IMR-90 (cell line): Measurements from ENCODE around the gene IQCM. TPM values are rescaled to one million over a fixed set of nuclear protein-coding genes. Genes with fewer than 3 reads are reported as not detected.

ENCODE experiments used
- ATAC-seq: fragments of 200-7000 bp; cut with Tn5 transposase; 2 replicates; pipeline ENCODE4 v1.9.1; 2020; ENCODE audit warnings: low read depth, mild to moderate bottlenecking, moderate library complexity
- BruUV-seq: library from RNA; stranded (reverse); fragments of 400-500 nt; replicated peaks from 2 replicates; lab custom pipeline; 2021; lab: Mats Ljungman, UMichigan
- CTCF ChIA-PET: fragments of 300-600 bp; formaldehyde crosslinking; extraction: SDS; loops from one replicate; lab custom pipeline; 2021; ENCODE audit warnings: antibody characterized with exemption; lab: Yijun Ruan, JAX
- POLR2A ChIA-PET: fragments of 300-600 bp; sonication (Branson Sonifier 250); formaldehyde crosslinking; loops from one replicate; lab custom pipeline; 2022; ENCODE audit warnings: antibody characterized with exemption; ENCODE audit not compliant: unreplicated experiment; lab: Charles Lee
- DNase-seq: peaks from one replicate; pipeline ENCODE4 v3.0.0; 2013
- H2AFZ ChIP-seq: replicated peaks from 2 replicates; pipeline ENCODE3; 2013; ENCODE audit warnings: low read length, mild to moderate bottlenecking; ENCODE audit not compliant: poor library complexity
- H2AK5ac ChIP-seq: 2 replicates; pipeline ENCODE4 v1.6.1; 2013; ENCODE audit warnings: low read depth, low read length, inconsistent platforms
- H2AK9ac ChIP-seq: replicated peaks from 2 replicates; pipeline ENCODE3; 2013; ENCODE audit warnings: mild to moderate bottlenecking, low read depth, low read length, moderate library complexity; ENCODE audit not compliant: poor library complexity
- H2BK120ac ChIP-seq: 2 replicates; pipeline ENCODE4 v1.6.1; 2013; ENCODE audit warnings: low read depth, low read length, inconsistent platforms
- H2BK15ac ChIP-seq: 3 replicates; pipeline ENCODE4 v1.6.1; 2013; ENCODE audit warnings: low read depth, low read length, inconsistent platforms
- H2BK20ac ChIP-seq: 2 replicates; pipeline ENCODE4 v1.6.1; 2013; ENCODE audit warnings: low read depth, mild to moderate bottlenecking, inconsistent platforms, low read length, moderate library complexity
- H2BK5ac ChIP-seq: 2 replicates; pipeline ENCODE4 v1.6.1; 2013; ENCODE audit warnings: mild to moderate bottlenecking, low read depth, low read length, inconsistent platforms; ENCODE audit not compliant: poor library complexity, severe bottlenecking
- H3K14ac ChIP-seq: replicated peaks from 2 replicates; pipeline ENCODE4 v1.6.1; 2013; ENCODE audit warnings: low read depth, low read length, inconsistent platforms
- H3K18ac ChIP-seq: 2 replicates; pipeline ENCODE4 v1.6.1; 2013; ENCODE audit warnings: low read depth, low read length, control low read depth
- H3K23ac ChIP-seq: 2 replicates; pipeline ENCODE4 v1.6.1; 2013; ENCODE audit warnings: low read depth, low read length, inconsistent platforms
- H3K27ac ChIP-seq: 2 replicates; pipeline ENCODE4 v1.5.1; 2013; ENCODE audit warnings: mild to moderate bottlenecking, control low read depth, low read length; ENCODE audit not compliant: insufficient read depth
- H3K27me3 ChIP-seq: 2 replicates; pipeline ENCODE4 v1.6.1; 2013; ENCODE audit warnings: low read length; ENCODE audit not compliant: control insufficient read depth, insufficient read depth
- H3K36me3 ChIP-seq: 2 replicates; pipeline ENCODE4 v1.6.1; 2013; ENCODE audit warnings: low read length, mixed read lengths; ENCODE audit not compliant: control insufficient read depth, insufficient read depth
- H3K4ac ChIP-seq: 2 replicates; pipeline ENCODE4 v1.6.1; 2013; ENCODE audit warnings: low read depth, low read length, inconsistent platforms
- H3K4me1 ChIP-seq: 2 replicates; pipeline ENCODE4 v1.6.1; 2013; ENCODE audit warnings: low read length, mixed read lengths; ENCODE audit not compliant: control insufficient read depth, insufficient read depth
- H3K4me2 ChIP-seq: 2 replicates; pipeline ENCODE4 v1.6.1; 2013; ENCODE audit warnings: low read depth, mild to moderate bottlenecking, control low read depth, low read length, moderate library complexity
- H3K4me3 ChIP-seq: 2 replicates; pipeline ENCODE4 v1.5.1; 2013; ENCODE audit warnings: low read depth, mild to moderate bottlenecking, control low read depth, low read length, moderate library complexity; ENCODE audit not compliant: insufficient read depth
- H3K56ac ChIP-seq: 2 replicates; pipeline ENCODE4 v1.6.1; 2013; ENCODE audit warnings: low read length, inconsistent platforms; ENCODE audit not compliant: insufficient read depth; ENCODE audit errors: extremely low read depth
- H3K79me1 ChIP-seq, 2 experiments: 2 replicates each; pipeline ENCODE4 v1.6.1; 2013; ENCODE audit warnings: low read length in 2 of 2, inconsistent platforms in 1 of 2, low read depth in 1 of 2
- H3K9ac ChIP-seq: 2 replicates; pipeline ENCODE4 v1.6.1; 2013; ENCODE audit warnings: low read depth, low read length, control low read depth
- H3K9me1 ChIP-seq: 2 replicates; pipeline ENCODE4 v1.6.1; 2013; ENCODE audit warnings: low read length, inconsistent platforms; ENCODE audit not compliant: insufficient read depth
- H3K9me3 ChIP-seq: 2 replicates; pipeline ENCODE4 v1.6.1; 2013; ENCODE audit warnings: low read length; ENCODE audit not compliant: control insufficient read depth, insufficient read depth
- H4K20me1 ChIP-seq: 2 replicates; pipeline ENCODE4 v1.6.1; 2013; ENCODE audit warnings: low read length, inconsistent platforms; ENCODE audit not compliant: insufficient read depth
- H4K5ac ChIP-seq: 2 replicates; pipeline ENCODE4 v1.6.1; 2013; ENCODE audit warnings: mild to moderate bottlenecking, low read depth, low read length, control low read depth
- H4K8ac ChIP-seq, 2 experiments: 2 replicates each; pipeline ENCODE4 v1.6.1; 2013; ENCODE audit warnings: low read depth in 2 of 2, low read length in 2 of 2, control low read depth in 1 of 2, inconsistent platforms in 1 of 2
- H4K91ac ChIP-seq: 2 replicates; pipeline ENCODE4 v1.6.1; 2013; ENCODE audit warnings: low read depth, low read length, inconsistent platforms; ENCODE audit not compliant: insufficient read depth
- BHLHE40 ChIP-seq: fragments of 150-350 bp; IDR thresholded peaks from 2 replicates; pipeline ENCODE4 v1.6.1; 2016; ENCODE audit warnings: mild to moderate bottlenecking, low read depth, low read length
- CEBPB ChIP-seq: IDR thresholded peaks from 2 replicates; pipeline ENCODE4 v1.6.1; 2012; ENCODE audit warnings: low read depth, low read length, improper control_type of control experiment
- CHD1 ChIP-seq: IDR thresholded peaks from 2 replicates; pipeline ENCODE4 v1.6.1; 2012; ENCODE audit warnings: low read depth, low read length, improper control_type of control experiment
- CTCF ChIP-seq: conservative IDR thresholded peaks from 2 replicates; pipeline ENCODE4 v1.5.1; 2012; ENCODE audit warnings: mild to moderate bottlenecking, low read depth, low read length, improper control_type of control experiment
- ELK1 ChIP-seq: fragments of 150-350 bp; IDR thresholded peaks from 2 replicates; pipeline ENCODE4 v1.6.1; 2016; ENCODE audit warnings: low read depth, mild to moderate bottlenecking, low read length, moderate library complexity, borderline replicate concordance
- FOS ChIP-seq: fragments of 150-350 bp; IDR thresholded peaks from 2 replicates; pipeline ENCODE4 v1.6.1; 2016; ENCODE audit warnings: low read depth, low read length
- MAZ ChIP-seq: IDR thresholded peaks from 2 replicates; pipeline ENCODE4 v1.6.1; 2012; ENCODE audit warnings: low read depth, mild to moderate bottlenecking, low read length, improper control_type of control experiment, moderate library complexity, borderline replicate concordance
- NFE2L2 ChIP-seq: fragments of 150-350 bp; IDR thresholded peaks from 2 replicates; pipeline ENCODE4 v1.6.1; 2016; ENCODE audit warnings: low read depth, mild to moderate bottlenecking, low read length
- RCOR1 ChIP-seq: IDR thresholded peaks from 2 replicates; pipeline ENCODE4 v1.6.1; 2012; ENCODE audit warnings: mild to moderate bottlenecking, low read length, improper control_type of control experiment; ENCODE audit not compliant: insufficient replicate concordance
- RFX5 ChIP-seq: IDR thresholded peaks from 2 replicates; pipeline ENCODE4 v1.8.0; 2012; ENCODE audit warnings: low read depth, mild to moderate bottlenecking, low read length, moderate library complexity
- WGBS, 2 experiments: methylation state at CpG; one replicate each; pipeline versions ENCODE4 v1.1.5 to v1.1.7; 2013; ENCODE audit warnings: missing lambda C conversion rate in 2 of 2; ENCODE audit not compliant: insufficient read length in 1 of 2; ENCODE audit errors: extremely low coverage in 2 of 2; 5-methylcytosine and 5-hydroxymethylcytosine counted together
- dilution Hi-C: fragments of 300-500 bp; cut with HindIII; formaldehyde crosslinking; loops from one replicate; pipeline ENCODE4 v1.14.3; 2018; ENCODE audit warnings: low sequenced_read_pairs; ENCODE audit not compliant: unreplicated experiment
- in situ Hi-C: fragments of 300-500 bp; cut with MboI; formaldehyde crosslinking; loops from 3 replicates; pipeline ENCODE4 v1.14.3; 2019; ENCODE audit warnings: low sequenced_read_pairs, inconsistent platforms, mixed read lengths
- intact Hi-C: fragments of 100-400 bp; cut with micrococcal nuclease; formaldehyde crosslinking; loops from 2 replicates; pipeline ENCODE4 v1.10.0; 2022
- polyA plus RNA-seq, 3 experiments: library from polyadenylated mRNA; depleted of rRNA; stranded (reverse); fragments of >200 nt; gene quantifications; 2 replicates each; pipeline ENCODE4 v1.2.3, GENCODE V29; 2012; ENCODE audit warnings: low replicate concordance in 1 of 3
- total RNA-seq: library from RNA; depleted of rRNA; stranded (reverse); fragments of >200 nt; gene quantifications from 2 replicates; pipeline ENCODE4 v1.2.3, GENCODE V29; 2012

Gene IQCM
- total and polyA plus RNA-seq, 2 of the 4 experiments (the other 2 are of a cell fraction) = not detected

GRCh38 chr4:149799546-149799945 lies 16.1 kb downstream of the IQCM start:
- no peak overlapping the region for H2AK9ac ChIP-seq
- intact Hi-C loops = no loop called here
- whole genome bisulfite sequencing, 2 experiments = no CpG with 5 or more reads among the region's 1 CpG
- TF ChIP-seq RFX5 = no peak
- TF ChIP-seq FOS = no peak
- TF ChIP-seq CEBPB = no peak
- no peak for TF ChIP-seq ELK1
- TF ChIP-seq NFE2L2 = no peak
- TF ChIP-seq RCOR1 = no peak
- TF ChIP-seq MAZ = no peak
- TF ChIP-seq BHLHE40 = no peak
- no peak for TF ChIP-seq CHD1
- TF ChIP-seq CTCF = no peak
- H3K23ac ChIP-seq = no peak overlapping the region
- no peak overlapping the region for H4K91ac ChIP-seq
- no peak overlapping the region for H4K8ac ChIP-seq
- H3K18ac ChIP-seq = no peak overlapping the region
- CTCF ChIA-PET = no interaction called here
- H2AFZ ChIP-seq = no peak overlapping the region
- POLR2A ChIA-PET = no interaction called here
- H3K27me3 ChIP-seq = no peaks in the 10 kb centered on the region
- H3K4me2 ChIP-seq = no peak overlapping the region
- 0 out of 2 replicates have a peak, but pooled peaks cover 2% of the 10 kb centered on the region for H3K9me3 ChIP-seq
- DNase-seq (no peak), ATAC-seq (no peak)
- H3K4ac ChIP-seq = no peak overlapping the region
- no peak overlapping the region for H3K27ac ChIP-seq
- no peak overlapping the region for H3K9ac ChIP-seq
- BruUV-seq = no TSS peak
- no peak overlapping the region for H2BK20ac ChIP-seq
- no peak overlapping the region for H2BK5ac ChIP-seq
- dilution Hi-C loops = no loop called here
- H4K5ac ChIP-seq = no peak overlapping the region
- H3K14ac ChIP-seq = no peak overlapping the region
- no peaks in the 10 kb centered on the region for H3K36me3 ChIP-seq
- no peak overlapping the region for H3K4me3 ChIP-seq
- no peak overlapping the region for H2AK5ac ChIP-seq
- no peaks in the 10 kb centered on the region for H3K9me1 ChIP-seq
- H3K56ac ChIP-seq = no peak overlapping the region
- H4K20me1 ChIP-seq = no peaks in the 10 kb centered on the region
- no peaks in the 10 kb centered on the region for H3K4me1 ChIP-seq
- H2BK15ac ChIP-seq = no peak overlapping the region
- H3K79me1 ChIP-seq = no peaks in the 10 kb centered on the region
- no peak overlapping the region for H2BK120ac ChIP-seq
- in situ Hi-C loops = no loop called here
